ENCODE measurements around the gene HS2ST1.

Gene HS2ST1

DNA sequence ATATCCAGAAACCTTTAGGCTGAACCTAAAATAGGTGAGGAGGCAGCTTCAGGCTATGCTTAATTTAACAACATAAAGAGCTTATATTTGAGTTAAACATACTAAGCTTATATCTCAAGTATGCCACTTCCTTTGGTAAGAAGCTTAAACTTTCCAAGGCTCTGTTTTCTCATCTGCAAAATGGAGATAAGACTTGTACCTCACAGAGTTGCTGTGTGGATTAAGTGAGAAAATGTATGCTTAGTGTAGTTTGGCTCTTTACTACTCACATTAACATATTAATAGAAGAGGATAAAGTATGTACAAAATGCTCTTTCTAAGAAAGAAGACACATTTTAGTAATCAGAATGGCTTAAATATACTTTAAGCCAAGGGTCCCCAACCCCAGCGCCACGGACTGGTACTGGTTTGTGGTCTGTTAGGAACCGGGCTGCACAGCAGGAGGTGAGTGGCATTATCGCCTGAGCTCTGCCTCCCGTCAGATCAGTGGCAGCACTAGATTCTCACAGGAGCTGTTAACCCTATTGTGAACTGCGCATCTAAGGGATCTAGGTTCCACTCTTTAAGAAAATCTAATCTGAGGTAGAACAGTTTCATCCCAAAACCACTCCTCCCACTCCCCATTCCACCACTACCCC, 77.2 kb downstream of the HS2ST1 start:
- no peak for DNase-seq (ENCODE audit: low read depth in 1 of 2, low spot score in 1 of 2)
- TF ChIP-seq SPI1 (IDR thresholded peaks at IDR 0.05; ENCODE audit: borderline replicate concordance, low read depth) (no peak), GABPA (IDR thresholded peaks at IDR 0.05; ENCODE audit: low read depth) (no peak), POLR2AphosphoS5 (IDR thresholded peaks at IDR 0.05; ENCODE audit: low read depth) (no peak)
- TF ChIP-seq, protein P1, sequence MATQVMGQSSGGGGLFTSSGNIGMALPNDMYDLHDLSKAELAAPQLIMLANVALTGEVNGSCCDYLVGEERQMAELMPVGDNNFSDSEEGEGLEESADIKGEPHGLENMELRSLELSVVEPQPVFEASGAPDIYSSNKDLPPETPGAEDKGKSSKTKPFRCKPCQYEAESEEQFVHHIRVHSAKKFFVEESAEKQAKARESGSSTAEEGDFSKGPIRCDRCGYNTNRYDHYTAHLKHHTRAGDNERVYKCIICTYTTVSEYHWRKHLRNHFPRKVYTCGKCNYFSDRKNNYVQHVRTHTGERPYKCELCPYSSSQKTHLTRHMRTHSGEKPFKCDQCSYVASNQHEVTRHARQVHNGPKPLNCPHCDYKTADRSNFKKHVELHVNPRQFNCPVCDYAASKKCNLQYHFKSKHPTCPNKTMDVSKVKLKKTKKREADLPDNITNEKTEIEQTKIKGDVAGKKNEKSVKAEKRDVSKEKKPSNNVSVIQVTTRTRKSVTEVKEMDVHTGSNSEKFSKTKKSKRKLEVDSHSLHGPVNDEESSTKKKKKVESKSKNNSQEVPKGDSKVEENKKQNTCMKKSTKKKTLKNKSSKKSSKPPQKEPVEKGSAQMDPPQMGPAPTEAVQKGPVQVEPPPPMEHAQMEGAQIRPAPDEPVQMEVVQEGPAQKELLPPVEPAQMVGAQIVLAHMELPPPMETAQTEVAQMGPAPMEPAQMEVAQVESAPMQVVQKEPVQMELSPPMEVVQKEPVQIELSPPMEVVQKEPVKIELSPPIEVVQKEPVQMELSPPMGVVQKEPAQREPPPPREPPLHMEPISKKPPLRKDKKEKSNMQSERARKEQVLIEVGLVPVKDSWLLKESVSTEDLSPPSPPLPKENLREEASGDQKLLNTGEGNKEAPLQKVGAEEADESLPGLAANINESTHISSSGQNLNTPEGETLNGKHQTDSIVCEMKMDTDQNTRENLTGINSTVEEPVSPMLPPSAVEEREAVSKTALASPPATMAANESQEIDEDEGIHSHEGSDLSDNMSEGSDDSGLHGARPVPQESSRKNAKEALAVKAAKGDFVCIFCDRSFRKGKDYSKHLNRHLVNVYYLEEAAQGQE (IDR thresholded peaks at IDR 0.05; ENCODE audit: insufficient replicate concordance, low read depth): no peak
- TF ChIP-seq, protein P2, sequence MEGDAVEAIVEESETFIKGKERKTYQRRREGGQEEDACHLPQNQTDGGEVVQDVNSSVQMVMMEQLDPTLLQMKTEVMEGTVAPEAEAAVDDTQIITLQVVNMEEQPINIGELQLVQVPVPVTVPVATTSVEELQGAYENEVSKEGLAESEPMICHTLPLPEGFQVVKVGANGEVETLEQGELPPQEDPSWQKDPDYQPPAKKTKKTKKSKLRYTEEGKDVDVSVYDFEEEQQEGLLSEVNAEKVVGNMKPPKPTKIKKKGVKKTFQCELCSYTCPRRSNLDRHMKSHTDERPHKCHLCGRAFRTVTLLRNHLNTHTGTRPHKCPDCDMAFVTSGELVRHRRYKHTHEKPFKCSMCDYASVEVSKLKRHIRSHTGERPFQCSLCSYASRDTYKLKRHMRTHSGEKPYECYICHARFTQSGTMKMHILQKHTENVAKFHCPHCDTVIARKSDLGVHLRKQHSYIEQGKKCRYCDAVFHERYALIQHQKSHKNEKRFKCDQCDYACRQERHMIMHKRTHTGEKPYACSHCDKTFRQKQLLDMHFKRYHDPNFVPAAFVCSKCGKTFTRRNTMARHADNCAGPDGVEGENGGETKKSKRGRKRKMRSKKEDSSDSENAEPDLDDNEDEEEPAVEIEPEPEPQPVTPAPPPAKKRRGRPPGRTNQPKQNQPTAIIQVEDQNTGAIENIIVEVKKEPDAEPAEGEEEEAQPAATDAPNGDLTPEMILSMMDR (IDR thresholded peaks at IDR 0.05; ENCODE audit: insufficient read depth, low read length): no peak
- no peak overlapping the region for H3K4me3 ChIP-seq (replicated peaks; ENCODE audit: insufficient read depth, low read length)
- H3K27me3 ChIP-seq (ENCODE audit: insufficient read depth, poor library complexity, severe bottlenecking): no peaks in the 10 kb centered on the region
- H3K27ac ChIP-seq (replicated peaks): no peak overlapping the region

DNA sequence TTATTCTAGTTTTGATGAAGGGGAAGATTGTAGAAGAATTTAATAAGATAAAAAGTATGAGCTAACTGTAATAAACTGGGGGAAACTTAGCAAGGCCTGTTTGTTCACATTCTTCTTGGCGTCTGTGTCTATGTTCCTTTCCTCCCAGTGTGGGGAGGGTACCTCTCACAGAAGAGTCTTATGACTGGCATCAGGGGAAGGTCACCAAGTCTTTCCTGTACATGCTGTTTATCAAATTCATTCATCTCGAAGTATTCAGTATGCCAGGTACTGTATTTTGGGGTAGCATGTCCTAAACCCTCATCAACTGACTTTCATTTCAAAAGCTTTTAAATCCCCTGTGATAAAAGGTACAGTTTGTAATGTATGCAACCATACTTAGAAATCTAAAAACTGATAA, 78.4 kb downstream of the HS2ST1 start:
- no peak for DNase-seq (ENCODE audit: low read depth in 1 of 2, low spot score in 1 of 2)
- TF ChIP-seq SPI1 (IDR thresholded peaks at IDR 0.05; ENCODE audit: borderline replicate concordance, low read depth) (no peak), GABPA (IDR thresholded peaks at IDR 0.05; ENCODE audit: low read depth) (no peak), POLR2AphosphoS5 (IDR thresholded peaks at IDR 0.05; ENCODE audit: low read depth) (no peak)
- TF ChIP-seq, protein P2 (IDR thresholded peaks at IDR 0.05; ENCODE audit: insufficient read depth, low read length): no peak
- TF ChIP-seq, protein P1 (IDR thresholded peaks at IDR 0.05; ENCODE audit: insufficient replicate concordance, low read depth): no peak
- Histone ChIP-seq H3K27ac (replicated peaks) (no peak overlapping the region), H3K4me3 (replicated peaks; ENCODE audit: insufficient read depth, low read length) (no peak overlapping the region), H3K27me3 (ENCODE audit: insufficient read depth, poor library complexity, severe bottlenecking) (no peaks in the 10 kb centered on the region)

- TF ChIP-seq SPI1 (IDR thresholded peaks at IDR 0.05; ENCODE audit: borderline replicate concordance, low read depth) (no peak), GABPA (IDR thresholded peaks at IDR 0.05; ENCODE audit: low read depth) (no peak), POLR2AphosphoS5 (IDR thresholded peaks at IDR 0.05; ENCODE audit: low read depth) (no peak)
- TF ChIP-seq, protein P2 (IDR thresholded peaks at IDR 0.05; ENCODE audit: insufficient read depth, low read length): no peak
- TF ChIP-seq, protein P1 (IDR thresholded peaks at IDR 0.05; ENCODE audit: insufficient replicate concordance, low read depth): no peak
- Histone ChIP-seq H3K4me3 (replicated peaks; ENCODE audit: insufficient read depth, low read length) (no peak overlapping the region), H3K27ac (replicated peaks) (no peak overlapping the region), H3K27me3 (ENCODE audit: insufficient read depth, poor library complexity, severe bottlenecking) (no peaks in the 10 kb centered on the region)
- no peak for DNase-seq (ENCODE audit: low read depth in 1 of 2, low spot score in 1 of 2)
These were observed 79.0 kb downstream of the HS2ST1 start for GRCh38 chr1:86993269-86993985.

Data from HL-60 (cell line).